GM12801 (cell line): ENCODE measurements around the gene RGMB.

Source experiments
- CTCF ChIP-seq: IDR thresholded peaks from one replicate; pipeline ENCODE4 v1.5.1; 2011; ENCODE audit warnings: control low read depth; ENCODE audit not compliant: insufficient read length; ENCODE audit errors: extremely low read depth

RGMB gene

GRCh38 chr5:98804066-98804465 lies 30.6 kb downstream of the RGMB start:
- TF ChIP-seq CTCF, result no peak

- no peak for TF ChIP-seq CTCF
Measured at GRCh38 chr5:98805070-98805469, 31.6 kb downstream of the RGMB start.

GRCh38 chr5:98807806-98808205 lies 34.3 kb downstream of the RGMB start:
- no peak for TF ChIP-seq CTCF

GRCh38 chr5:98810206-98810605 lies 36.7 kb downstream of the RGMB start:
- TF ChIP-seq CTCF, result no peak

GRCh38 chr5:98813755-98814154 lies 40.3 kb downstream of the RGMB start:
- no peak for TF ChIP-seq CTCF

- TF ChIP-seq CTCF, result no peak
Measured at GRCh38 chr5:98816582-98817222, 43.2 kb downstream of the RGMB start.

GRCh38 chr5:98825582-98826375 lies 52.3 kb downstream of the RGMB start:
- no peak for TF ChIP-seq CTCF
